Chondrocyte (in vitro differentiated cells): Measurements from ENCODE around the gene NR5A2. TPM values are rescaled to one million over a fixed set of nuclear protein-coding genes. Genes with fewer than 3 reads are reported as not detected.

ENCODE experiments used
- DNase-seq: peaks from one replicate; pipeline ENCODE4 v3.0.0; 2021; ENCODE audit warnings: mixed read lengths, low spot score
- H3K27ac Mint-ChIP-seq: one replicate; pipeline ENCODE4 v1.8.0; 2021; ENCODE audit warnings: mild to moderate bottlenecking, moderate library complexity, mixed read lengths; ENCODE audit not compliant: unreplicated experiment
- H3K27me3 Mint-ChIP-seq: 2 replicates; pipeline ENCODE4 v1.8.0; 2021; ENCODE audit warnings: low read depth, mixed read lengths
- H3K36me3 Mint-ChIP-seq: 2 replicates; pipeline ENCODE4 v1.8.0; 2021; ENCODE audit warnings: low read depth, mixed read lengths
- H3K4me1 Mint-ChIP-seq: 2 replicates; pipeline ENCODE4 v1.8.0; 2021; ENCODE audit warnings: low read depth, mild to moderate bottlenecking, mixed read lengths
- H3K4me3 Mint-ChIP-seq: one replicate; pipeline ENCODE4 v1.8.0; 2021; ENCODE audit warnings: mild to moderate bottlenecking, moderate library complexity, mixed read lengths; ENCODE audit not compliant: unreplicated experiment
- H3K9me3 Mint-ChIP-seq: 2 replicates; pipeline ENCODE4 v1.8.0; 2021; ENCODE audit warnings: low read depth, mixed read lengths
- total RNA-seq: library from RNA; stranded (reverse); gene quantifications from 3 replicates; pipeline ENCODE4 v1.2.1, GENCODE V29; 2021
- TF ChIP-seq, protein P1 (sequence below): fragments of 200-600 bp; sonication (generic); IDR thresholded peaks from 2 replicates; pipeline ENCODE4 v1.5.0; 2021; ENCODE audit warnings: antibody characterized with exemption, mild to moderate bottlenecking, moderate library complexity

The NR5A2 gene
- total RNA-seq, 1 donor from 2014 or later, result not detected

DNA sequence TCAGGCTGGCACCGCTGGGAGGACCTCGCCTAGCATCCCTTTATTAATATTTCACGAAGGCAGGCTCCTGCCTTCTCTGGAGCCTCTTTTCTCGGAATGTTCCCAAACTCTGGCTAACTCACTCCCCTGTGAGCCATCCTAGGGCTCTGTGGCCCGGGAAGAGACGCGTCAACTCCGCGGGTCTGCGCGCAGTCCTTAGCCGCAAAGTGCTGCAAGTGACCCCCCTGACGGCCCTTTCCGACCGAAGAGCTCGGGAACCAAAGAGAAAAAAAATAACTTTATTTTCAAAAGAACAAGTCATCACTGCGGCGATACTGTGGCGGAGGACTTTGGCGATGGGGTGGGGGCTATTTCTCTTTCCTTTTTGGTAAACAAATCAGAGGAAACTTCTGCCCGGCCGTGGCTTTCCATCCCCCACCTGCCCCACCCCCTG, 14.6 kb downstream of the NR5A2 start:
- peaks cover 24% of the 10 kb centered on the region for H3K4me1 Mint-ChIP-seq
- H3K27ac Mint-ChIP-seq, result no peak overlapping the region
- peaks cover 3% of the 10 kb centered on the region for H3K36me3 Mint-ChIP-seq
- no peak overlapping the region for H3K4me3 Mint-ChIP-seq
- no peaks in the 10 kb centered on the region for H3K9me3 Mint-ChIP-seq
- TF ChIP-seq, protein P1, sequence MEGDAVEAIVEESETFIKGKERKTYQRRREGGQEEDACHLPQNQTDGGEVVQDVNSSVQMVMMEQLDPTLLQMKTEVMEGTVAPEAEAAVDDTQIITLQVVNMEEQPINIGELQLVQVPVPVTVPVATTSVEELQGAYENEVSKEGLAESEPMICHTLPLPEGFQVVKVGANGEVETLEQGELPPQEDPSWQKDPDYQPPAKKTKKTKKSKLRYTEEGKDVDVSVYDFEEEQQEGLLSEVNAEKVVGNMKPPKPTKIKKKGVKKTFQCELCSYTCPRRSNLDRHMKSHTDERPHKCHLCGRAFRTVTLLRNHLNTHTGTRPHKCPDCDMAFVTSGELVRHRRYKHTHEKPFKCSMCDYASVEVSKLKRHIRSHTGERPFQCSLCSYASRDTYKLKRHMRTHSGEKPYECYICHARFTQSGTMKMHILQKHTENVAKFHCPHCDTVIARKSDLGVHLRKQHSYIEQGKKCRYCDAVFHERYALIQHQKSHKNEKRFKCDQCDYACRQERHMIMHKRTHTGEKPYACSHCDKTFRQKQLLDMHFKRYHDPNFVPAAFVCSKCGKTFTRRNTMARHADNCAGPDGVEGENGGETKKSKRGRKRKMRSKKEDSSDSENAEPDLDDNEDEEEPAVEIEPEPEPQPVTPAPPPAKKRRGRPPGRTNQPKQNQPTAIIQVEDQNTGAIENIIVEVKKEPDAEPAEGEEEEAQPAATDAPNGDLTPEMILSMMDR, result no peak
- H3K27me3 Mint-ChIP-seq, result peaks cover 75% of the 10 kb centered on the region
- DNase-seq, result no peak

- TF ChIP-seq, protein P1, result no peak
- no peak for DNase-seq
- Mint-ChIP-seq H3K27ac (peak overlapping the region; percentile 23), H3K4me3 (peak overlapping the region; percentile 57), H3K36me3 (peaks cover 3% of the 10 kb centered on the region), H3K27me3 (peaks cover 69% of the 10 kb centered on the region), H3K9me3 (no peaks in the 10 kb centered on the region), H3K4me1 (peaks cover 24% of the 10 kb centered on the region)
These were observed 15.2 kb downstream of the NR5A2 start for GRCh38 chr1:200042552-200043335.

- Mint-ChIP-seq H3K27ac (no peak overlapping the region), H3K4me3 (no peak overlapping the region)
These were observed 15.8 kb downstream of the NR5A2 start for GRCh38 chr1:200043336-200043668.

DNA sequence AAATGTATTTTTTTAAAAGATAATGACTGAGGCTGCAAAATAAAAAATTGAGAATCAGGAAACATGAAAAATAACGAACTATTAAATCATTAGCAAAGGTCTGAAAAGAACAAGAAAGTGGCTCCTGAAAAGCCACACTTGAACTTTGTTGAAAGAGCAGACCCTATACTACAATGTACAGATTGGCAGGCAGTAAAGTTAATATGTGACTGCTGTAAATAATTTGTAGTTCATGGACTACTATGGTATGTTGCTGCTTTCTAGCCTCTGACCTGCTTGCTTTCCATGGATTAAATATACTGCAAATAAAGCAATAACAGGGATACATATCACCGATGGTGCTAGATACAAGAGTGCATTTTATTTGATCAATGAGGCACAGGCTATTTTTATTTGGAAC, 18.6 kb downstream of the NR5A2 start:
- no peak overlapping the region for H3K4me3 Mint-ChIP-seq
- H3K36me3 Mint-ChIP-seq, result peaks cover 3% of the 10 kb centered on the region
- H3K27me3 Mint-ChIP-seq, result peaks cover 59% of the 10 kb centered on the region
- TF ChIP-seq, protein P1, result no peak
- no peak overlapping the region for H3K27ac Mint-ChIP-seq
- H3K9me3 Mint-ChIP-seq, result no peaks in the 10 kb centered on the region
- no peak for DNase-seq
- peaks cover 10% of the 10 kb centered on the region for H3K4me1 Mint-ChIP-seq

More at GRCh38 chr1:200043336-200043668, 15.8 kb downstream of the NR5A2 start:
- DNase-seq, result no peak
- no peaks in the 10 kb centered on the region for H3K9me3 Mint-ChIP-seq
- TF ChIP-seq, protein P1, result no peak
- H3K4me1 Mint-ChIP-seq, result peaks cover 24% of the 10 kb centered on the region
- H3K36me3 Mint-ChIP-seq, result peaks cover 3% of the 10 kb centered on the region
- peaks cover 67% of the 10 kb centered on the region for H3K27me3 Mint-ChIP-seq

DNA sequence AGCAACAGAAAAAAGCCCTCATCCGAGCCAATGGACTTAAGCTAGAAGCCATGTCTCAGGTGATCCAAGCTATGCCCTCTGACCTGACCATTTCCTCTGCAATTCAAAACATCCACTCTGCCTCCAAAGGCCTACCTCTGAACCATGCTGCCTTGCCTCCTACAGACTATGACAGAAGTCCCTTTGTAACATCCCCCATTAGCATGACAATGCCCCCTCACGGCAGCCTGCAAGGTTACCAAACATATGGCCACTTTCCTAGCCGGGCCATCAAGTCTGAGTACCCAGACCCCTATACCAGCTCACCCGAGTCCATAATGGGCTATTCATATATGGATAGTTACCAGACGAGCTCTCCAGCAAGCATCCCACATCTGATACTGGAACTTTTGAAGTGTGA, 20.7 kb downstream of the NR5A2 start:
- Mint-ChIP-seq H3K4me1 (peaks cover under 1% of the 10 kb centered on the region), H3K4me3 (no peak overlapping the region), H3K36me3 (no peaks in the 10 kb centered on the region), H3K27ac (no peak overlapping the region), H3K27me3 (peaks cover 46% of the 10 kb centered on the region), H3K9me3 (no peaks in the 10 kb centered on the region)
- DNase-seq, result no peak
- TF ChIP-seq, protein P1, result no peak
